ENCODE data around the gene IVD. TPM values are rescaled to one million over a fixed set of nuclear protein-coding genes. Genes with fewer than 3 reads are reported as not detected.

IVD gene
- total and polyA plus RNA-seq, 2 of the 8 experiments (the other 6 are each of a cell fraction or from before 2014, with no cell fraction given), result 55.2 to 78.8 TPM

DNA sequence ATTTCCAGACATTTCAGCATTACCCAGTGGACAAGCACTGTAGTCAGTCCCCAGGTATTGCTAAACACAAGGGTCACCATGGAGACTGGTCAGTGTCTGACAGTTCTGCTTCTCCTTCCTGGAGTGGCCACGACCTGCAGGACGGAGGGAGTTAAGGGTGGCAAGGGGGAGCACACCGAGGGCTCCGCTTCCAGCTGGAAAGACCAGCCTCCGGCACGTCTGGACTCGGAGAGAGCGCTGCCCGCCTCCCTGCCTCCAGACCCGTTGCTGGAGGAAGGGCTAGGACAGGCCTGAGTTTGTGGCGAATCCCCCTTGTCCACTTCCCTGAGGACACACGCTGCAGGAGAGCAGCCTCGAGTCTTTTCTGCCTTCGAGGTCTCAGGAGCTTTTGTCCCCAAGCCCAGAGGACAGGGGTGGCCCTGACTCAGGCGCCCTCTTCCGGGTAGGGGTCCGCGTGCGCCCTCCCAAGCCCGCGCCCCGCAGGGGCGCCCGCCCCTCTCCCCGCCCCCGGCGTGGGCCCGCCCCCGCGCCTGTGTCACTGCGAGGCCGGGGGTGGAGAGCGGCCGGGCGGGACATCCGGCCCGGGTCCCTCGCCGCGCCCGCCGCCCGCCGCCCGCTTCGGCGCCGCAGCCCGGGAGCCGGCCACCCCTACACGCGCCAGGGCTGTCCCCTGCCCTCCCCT, 65.0 kb downstream of the IVD start, which contains the start of gene CHST14 (continued):
- TF ChIP-seq NRF1 (IDR thresholded peaks at IDR 0.05; ENCODE audit: low read depth, low read length) (no peak), RFX5 (IDR thresholded peaks at IDR 0.05; ENCODE audit: borderline replicate concordance, low read depth, low read length) (no peak), RAD21 (IDR thresholded peaks at IDR 0.05 in 1 of 2, conservative IDR thresholded peaks at IDR 0.05 in 1 of 2; ENCODE audit: low read depth in 2 of 2, low read length in 2 of 2) (no peak), SIX5 (IDR thresholded peaks at IDR 0.05; ENCODE audit: low read depth, low read length) (no peak), TCF12 (IDR thresholded peaks at IDR 0.05; ENCODE audit: low read depth, low read length) (no peak), JUN (IDR thresholded peaks at IDR 0.05; ENCODE audit: low read depth, low read length) (no peak), CEBPB (IDR thresholded peaks at IDR 0.05; ENCODE audit: low read depth, low read length) (no peak), SIN3A (conservative IDR thresholded peaks at IDR 0.05 in 1 of 2, IDR thresholded peaks at IDR 0.05 in 1 of 2; ENCODE audit: low read depth in 1 of 2, low read length in 2 of 2) (peak in 1 of 2 experiments; percentile 52; a peak in 1 of 4 replicates), YY1 (IDR thresholded peaks at IDR 0.05; ENCODE audit: low read depth, low read length) (no peak), SP2 (IDR thresholded peaks at IDR 0.05; ENCODE audit: low read length) (no peak), SUZ12 (IDR thresholded peaks at IDR 0.05; ENCODE audit: low read length) (no peak)
- TF ChIP-seq, protein P1, sequence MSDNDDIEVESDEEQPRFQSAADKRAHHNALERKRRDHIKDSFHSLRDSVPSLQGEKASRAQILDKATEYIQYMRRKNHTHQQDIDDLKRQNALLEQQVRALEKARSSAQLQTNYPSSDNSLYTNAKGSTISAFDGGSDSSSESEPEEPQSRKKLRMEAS (IDR thresholded peaks at IDR 0.05), result 0 out of 2 replicates have a peak, but pooled peaks have one; percentile 44
- TF ChIP-seq, protein P2, sequence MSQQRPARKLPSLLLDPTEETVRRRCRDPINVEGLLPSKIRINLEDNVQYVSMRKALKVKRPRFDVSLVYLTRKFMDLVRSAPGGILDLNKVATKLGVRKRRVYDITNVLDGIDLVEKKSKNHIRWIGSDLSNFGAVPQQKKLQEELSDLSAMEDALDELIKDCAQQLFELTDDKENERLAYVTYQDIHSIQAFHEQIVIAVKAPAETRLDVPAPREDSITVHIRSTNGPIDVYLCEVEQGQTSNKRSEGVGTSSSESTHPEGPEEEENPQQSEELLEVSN (IDR thresholded peaks at IDR 0.05), result peak; percentile 41; the same call in 1 of the 2 replicates
